GM23338 (cell line): ENCODE data around the gene G6PC3. TPM values are rescaled to one million over a fixed set of nuclear protein-coding genes. Genes with fewer than 3 reads are reported as not detected.

Source experiments
- ATAC-seq: fragments of 200-7000 bp; cut with Tn5 transposase; 3 replicates; pipeline ENCODE4 v1.9.1; 2020
- DNase-seq: peaks from one replicate; pipeline ENCODE4 v3.0.0-alpha.2; 2015; ENCODE audit warnings: low spot score
- H2AFZ ChIP-seq: fragments of 200-600 bp; sonication (generic); 2 replicates; pipeline ENCODE4 v1.8.0; 2016; ENCODE audit warnings: antibody characterized with exemption, mild to moderate bottlenecking, moderate library complexity
- H3F3A ChIP-seq: fragments of 200-600 bp; sonication (generic); replicated peaks from 2 replicates; pipeline ENCODE4 v1.8.0; 2017; ENCODE audit warnings: antibody characterized with exemption, mixed run types, low read depth
- H3K27ac ChIP-seq: fragments of 200-600 bp; sonication (generic); 2 replicates; pipeline ENCODE4 v1.6.1; 2016; ENCODE audit warnings: low read depth
- H3K27me3 ChIP-seq: fragments of 200-600 bp; sonication (generic); 2 replicates; pipeline ENCODE4 v1.8.0; 2016; ENCODE audit warnings: mild to moderate bottlenecking, mixed run types, moderate library complexity; ENCODE audit not compliant: insufficient read depth
- H3K36me3 ChIP-seq: fragments of 200-600 bp; sonication (generic); 2 replicates; pipeline ENCODE4 v1.8.0; 2016; ENCODE audit warnings: mild to moderate bottlenecking; ENCODE audit not compliant: insufficient read depth
- H3K4me1 ChIP-seq: fragments of 200-600 bp; sonication (generic); 2 replicates; pipeline ENCODE4 v1.8.0; 2016; ENCODE audit warnings: mild to moderate bottlenecking, moderate library complexity; ENCODE audit not compliant: insufficient read depth
- H3K4me2 ChIP-seq: fragments of 200-600 bp; sonication (generic); 2 replicates; pipeline ENCODE4 v1.7.1; 2017; ENCODE audit warnings: mixed run types
- H3K4me3 ChIP-seq: fragments of 200-600 bp; sonication (generic); 2 replicates; pipeline ENCODE4 v1.6.1; 2016; ENCODE audit warnings: mixed run types
- H3K79me2 ChIP-seq: fragments of 200-600 bp; sonication (generic); replicated peaks from 2 replicates; pipeline ENCODE4 v1.8.0; 2017; ENCODE audit warnings: mild to moderate bottlenecking; ENCODE audit not compliant: insufficient read depth
- H3K9me2 ChIP-seq: fragments of 200-600 bp; sonication (generic); 2 replicates; pipeline ENCODE4 v1.8.0; 2017; ENCODE audit not compliant: insufficient read depth
- H4K20me1 ChIP-seq: fragments of 200-600 bp; sonication (generic); replicated peaks from 2 replicates; pipeline ENCODE4 v1.8.0; 2017; ENCODE audit warnings: mild to moderate bottlenecking; ENCODE audit not compliant: insufficient read depth
- H3K27ac Mint-ChIP-seq: 2 replicates; pipeline ENCODE4 v1.8.0; 2020; ENCODE audit warnings: inconsistent platforms, mild to moderate bottlenecking, moderate library complexity, mixed read lengths
- H3K27me3 Mint-ChIP-seq: 3 replicates; pipeline ENCODE4 v1.8.0; 2022; ENCODE audit warnings: low read depth, mild to moderate bottlenecking, moderate library complexity, mixed read lengths, inconsistent platforms; ENCODE audit not compliant: insufficient read depth, poor library complexity
- H3K36me3 Mint-ChIP-seq: 3 replicates; pipeline ENCODE4 v1.8.0; 2021; ENCODE audit warnings: low read depth, mild to moderate bottlenecking, inconsistent platforms, moderate library complexity, mixed read lengths
- H3K4me1 Mint-ChIP-seq: 3 replicates; pipeline ENCODE4 v1.8.0; 2020; ENCODE audit warnings: mild to moderate bottlenecking, inconsistent platforms, mixed read lengths
- H3K4me3 Mint-ChIP-seq: 3 replicates; pipeline ENCODE4 v1.8.0; 2021; ENCODE audit warnings: moderate library complexity, mild to moderate bottlenecking, inconsistent platforms, mixed read lengths
- H3K9me3 Mint-ChIP-seq: 3 replicates; pipeline ENCODE4 v1.8.0; 2020; ENCODE audit warnings: moderate library complexity, mild to moderate bottlenecking, inconsistent platforms, mixed read lengths
- CREB1 ChIP-seq: fragments of 250-450 bp; sonication (Bioruptor Pico); IDR thresholded peaks from 2 replicates; pipeline ENCODE4 v1.5.0; 2020; ENCODE audit warnings: low read depth, mild to moderate bottlenecking, moderate library complexity
- CTCF ChIP-seq, 2 experiments: fragments of 200-600 bp in 1 of 2; sonication (generic) in 1 of 2; conservative IDR thresholded peaks; 2 replicates each; pipeline versions ENCODE4 v1.5.1 to v1.6.1; 2016 to 2017; ENCODE audit warnings: antibody characterized with exemption in 2 of 2, low read depth in 2 of 2, mild to moderate bottlenecking in 2 of 2, moderate library complexity in 1 of 2
- EZH2phosphoT487 ChIP-seq: fragments of 200-600 bp; sonication (generic); IDR thresholded peaks from one replicate; pipeline ENCODE4 v1.8.1; 2018; ENCODE audit warnings: antibody characterized with exemption; ENCODE audit not compliant: unreplicated experiment
- JUNB ChIP-seq: IDR thresholded peaks from one replicate; pipeline ENCODE4 v1.6.1; 2016; ENCODE audit warnings: antibody characterized with exemption; ENCODE audit not compliant: unreplicated experiment
- NANOG ChIP-seq: IDR thresholded peaks from 2 replicates; pipeline ENCODE4 v1.6.1; 2016; ENCODE audit warnings: antibody characterized with exemption, borderline replicate concordance
- POLR2AphosphoS5 ChIP-seq: IDR thresholded peaks from 2 replicates; pipeline ENCODE4 v1.6.1; 2016; ENCODE audit warnings: antibody characterized with exemption, low read depth
- REST ChIP-seq: IDR thresholded peaks from one replicate; pipeline ENCODE4 v1.6.1; 2018; ENCODE audit warnings: antibody characterized with exemption; ENCODE audit not compliant: unreplicated experiment
- STAT1 ChIP-seq: IDR thresholded peaks from one replicate; pipeline ENCODE4 v1.6.1; 2016; ENCODE audit warnings: antibody characterized with exemption; ENCODE audit not compliant: unreplicated experiment
- ZNF114 ChIP-seq: fragments of 250-450 bp; sonication (Bioruptor Pico); IDR thresholded peaks from 2 replicates; pipeline ENCODE4 v1.5.0; 2020; ENCODE audit warnings: mild to moderate bottlenecking, moderate library complexity
- ZNF331 ChIP-seq: fragments of 250-450 bp; sonication (Bioruptor Pico); IDR thresholded peaks from 2 replicates; pipeline ENCODE4 v1.5.0; 2020; ENCODE audit warnings: low read depth, mild to moderate bottlenecking, moderate library complexity
- polyA plus RNA-seq: library from polyadenylated mRNA; unstranded; fragments of >200 nt; fragmentation: Nextera tagmentation; extraction: Ambion mirVana; gene quantifications from 2 replicates; pipeline ENCODE4 v1.2.1, GENCODE V29; 2016
- total RNA-seq: library from RNA; depleted of rRNA; stranded (reverse); fragments of >200 nt; shearing (Covaris generic); gene quantifications from 2 replicates; pipeline ENCODE4 v1.2.3, GENCODE V29; 2014

The G6PC3 gene
- total and polyA plus RNA-seq, 2 experiments from 2014 or later, result 112 to 143 TPM

- Mint-ChIP-seq H3K27me3 (peaks cover 22% of the 10 kb centered on the region), H3K4me3 (no peak overlapping the region), H3K27ac (peak overlapping the region; percentile 94), H3K9me3 (no peaks in the 10 kb centered on the region; the same call in 2 of the 3 replicates), H3K4me1 (peaks cover 40% of the 10 kb centered on the region), H3K36me3 (peaks cover 38% of the 10 kb centered on the region)
- no peaks in the 10 kb centered on the region; the same call in 1 of the 2 replicates for H3K36me3 ChIP-seq
- H3K79me2 ChIP-seq, result no peaks in the 10 kb centered on the region
- 0 out of 2 replicates have a peak, but pooled peaks cover 9% of the 10 kb centered on the region for H3F3A ChIP-seq
- no peak overlapping the region for H3K4me3 ChIP-seq
- no peaks in the 10 kb centered on the region for H3K27me3 ChIP-seq
- TF ChIP-seq ZNF331 (no peak), NANOG (no peak), CTCF (conservative IDR thresholded peaks at IDR 0.05; ENCODE audit: low read depth in 2 of 2) (no peak), STAT1 (no peak)
- H3K4me2 ChIP-seq, result no peak overlapping the region
- no peaks in the 10 kb centered on the region for H3K9me2 ChIP-seq
- H3K27ac ChIP-seq, result peak overlapping the region; percentile 66; the same call in 1 of the 2 replicates
- ATAC-seq (no peak), DNase-seq (no peak)
- H2AFZ ChIP-seq, result no peak overlapping the region
- peaks cover 17% of the 10 kb centered on the region for H3K4me1 ChIP-seq
- H4K20me1 ChIP-seq, result no peaks in the 10 kb centered on the region; the same call in 1 of the 2 replicates
Measured at GRCh38 chr17:44088254-44088653, 17.7 kb downstream of the G6PC3 start.

GRCh38 chr17:44091200-44091997 lies 20.9 kb downstream of the G6PC3 start:
- H3K9me2 ChIP-seq, result no peaks in the 10 kb centered on the region
- no peaks in the 10 kb centered on the region for H3K27me3 ChIP-seq
- peaks cover 33% of the 10 kb centered on the region for H3K4me1 ChIP-seq
- peaks cover 12% of the 10 kb centered on the region; the same call in 1 of the 2 replicates for H3F3A ChIP-seq
- ATAC-seq (no peak), DNase-seq (no peak)
- no peak overlapping the region for H3K4me3 ChIP-seq
- TF ChIP-seq REST, result no peak
- no peak for TF ChIP-seq CTCF (conservative IDR thresholded peaks at IDR 0.05; ENCODE audit: low read depth in 2 of 2)
- no peak for TF ChIP-seq JUNB
- TF ChIP-seq ZNF331, result no peak
- TF ChIP-seq ZNF114 (CRISPR knock-in tag), result no peak
- no peak for TF ChIP-seq CREB1 (CRISPR knock-in tag)
- TF ChIP-seq POLR2AphosphoS5, result no peak
- no peak for TF ChIP-seq EZH2phosphoT487
- TF ChIP-seq NANOG, result no peak
- H4K20me1 ChIP-seq, result no peaks in the 10 kb centered on the region
- no peak overlapping the region for H3K4me2 ChIP-seq
- Mint-ChIP-seq H3K4me1 (peaks cover 39% of the 10 kb centered on the region), H3K9me3 (no peaks in the 10 kb centered on the region; the same call in 2 of the 3 replicates), H3K27ac (no peak overlapping the region), H3K4me3 (no peak overlapping the region), H3K27me3 (peaks cover 19% of the 10 kb centered on the region), H3K36me3 (peaks cover 20% of the 10 kb centered on the region)
- no peaks in the 10 kb centered on the region; the same call in 1 of the 2 replicates for H3K36me3 ChIP-seq
- no peak overlapping the region for H2AFZ ChIP-seq
- no peak overlapping the region for H3K27ac ChIP-seq
- H3K79me2 ChIP-seq, result peaks cover 11% of the 10 kb centered on the region; the same call in 1 of the 2 replicates
